Measurements from ENCODE around the gene SIRT4. TPM values are rescaled to one million over a fixed set of nuclear protein-coding genes. Genes with fewer than 3 reads are reported as not detected.
"Not testable (repeated sequence)": the region's sequence is repeated elsewhere in the genome, so short reads cannot be mapped to it uniquely, and the experiment has no call there.

The SIRT4 gene
- total RNA-seq, 4 donors from 2014 or later, result 0.70 to 5.0 TPM; not detected in 2

DNA sequence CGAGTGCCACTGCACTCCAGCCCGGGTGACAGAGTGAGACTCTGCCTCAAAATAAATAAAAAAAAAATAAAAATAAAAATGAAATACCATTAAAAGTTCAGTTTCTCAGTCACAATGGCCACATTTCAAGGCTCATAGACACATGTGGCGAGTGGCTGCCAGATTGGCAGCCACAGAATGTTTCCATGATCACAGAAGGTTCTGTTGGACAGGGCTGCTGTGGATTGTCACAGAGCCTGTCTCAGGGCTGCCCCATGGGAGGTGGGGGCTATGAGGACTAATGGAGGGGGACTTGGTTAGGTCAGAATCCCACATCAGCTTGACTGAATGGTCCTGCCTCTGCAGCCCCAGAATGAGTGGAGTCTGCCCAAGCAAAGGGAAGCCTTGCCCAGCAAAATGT, 29.3 kb downstream of the SIRT4 start:
- TF ChIP-seq, protein P1, sequence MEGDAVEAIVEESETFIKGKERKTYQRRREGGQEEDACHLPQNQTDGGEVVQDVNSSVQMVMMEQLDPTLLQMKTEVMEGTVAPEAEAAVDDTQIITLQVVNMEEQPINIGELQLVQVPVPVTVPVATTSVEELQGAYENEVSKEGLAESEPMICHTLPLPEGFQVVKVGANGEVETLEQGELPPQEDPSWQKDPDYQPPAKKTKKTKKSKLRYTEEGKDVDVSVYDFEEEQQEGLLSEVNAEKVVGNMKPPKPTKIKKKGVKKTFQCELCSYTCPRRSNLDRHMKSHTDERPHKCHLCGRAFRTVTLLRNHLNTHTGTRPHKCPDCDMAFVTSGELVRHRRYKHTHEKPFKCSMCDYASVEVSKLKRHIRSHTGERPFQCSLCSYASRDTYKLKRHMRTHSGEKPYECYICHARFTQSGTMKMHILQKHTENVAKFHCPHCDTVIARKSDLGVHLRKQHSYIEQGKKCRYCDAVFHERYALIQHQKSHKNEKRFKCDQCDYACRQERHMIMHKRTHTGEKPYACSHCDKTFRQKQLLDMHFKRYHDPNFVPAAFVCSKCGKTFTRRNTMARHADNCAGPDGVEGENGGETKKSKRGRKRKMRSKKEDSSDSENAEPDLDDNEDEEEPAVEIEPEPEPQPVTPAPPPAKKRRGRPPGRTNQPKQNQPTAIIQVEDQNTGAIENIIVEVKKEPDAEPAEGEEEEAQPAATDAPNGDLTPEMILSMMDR (IDR thresholded peaks at IDR 0.05), result no peak
- TF ChIP-seq POLR2A (IDR thresholded peaks at IDR 0.05), result no peak
- Histone ChIP-seq H3K4me1 (no peaks in the 10 kb centered on the region), H3K27me3 (peaks cover 0 to 6% (median 0%) of the 10 kb centered on the region in 4 donors), H3K27ac (no peak overlapping the region), H3K36me3 (no peaks in the 10 kb centered on the region), H3K4me3 (no peak overlapping the region), H3K9me3 (no peaks in the 10 kb centered on the region)
- intact Hi-C loops (cut with DNase I), result no loop called here
- 39 to 89% methylated on average over 3 of the region's 3 CpGs for WGBS, 2 donors
- no peak for DNase-seq

GRCh38 chr12:120332041-120332440, 29.9 kb downstream of the SIRT4 start:
- Histone ChIP-seq H3K27me3 (peaks cover 0 to 6% (median 0%) of the 10 kb centered on the region in 4 donors), H3K36me3 (no peaks in the 10 kb centered on the region), H3K4me3 (no peak overlapping the region), H3K4me1 (no peaks in the 10 kb centered on the region), H3K9me3 (no peaks in the 10 kb centered on the region), H3K27ac (no peak overlapping the region)
- WGBS, 2 donors, result 67 to 74% methylated on average over 5 of the region's 5 CpGs
- TF ChIP-seq, protein P1 (IDR thresholded peaks at IDR 0.05), result no peak
- TF ChIP-seq POLR2A (IDR thresholded peaks at IDR 0.05), result no peak
- DNase-seq, result no peak
- intact Hi-C loops (cut with DNase I), result no loop called here

DNA sequence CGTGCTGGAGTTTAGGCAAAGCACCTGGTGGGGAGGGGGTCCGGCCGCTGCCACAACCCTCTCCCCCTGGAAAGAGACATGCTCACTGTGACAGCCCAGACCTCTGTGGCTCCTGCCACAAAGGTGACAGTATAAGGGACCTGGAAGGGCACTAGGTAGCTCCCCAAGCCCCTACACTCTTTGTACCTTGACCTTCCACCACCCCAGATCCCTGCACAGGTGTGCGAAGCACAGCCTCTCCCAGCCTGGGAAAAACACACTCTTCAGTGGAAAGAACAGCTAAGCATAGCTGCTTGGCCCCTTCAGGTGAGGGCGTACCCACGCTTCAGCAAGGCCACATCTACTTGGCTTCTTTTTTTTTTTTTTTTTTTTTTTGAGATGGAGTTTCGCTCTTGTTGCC, 30.4 kb downstream of the SIRT4 start:
- Histone ChIP-seq H3K27me3 (peaks cover 0 to 6% (median 0%) of the 10 kb centered on the region in 4 donors), H3K27ac (no peak overlapping the region), H3K4me1 (no peaks in the 10 kb centered on the region), H3K9me3 (no peaks in the 10 kb centered on the region), H3K36me3 (no peaks in the 10 kb centered on the region), H3K4me3 (no peak overlapping the region)
- TF ChIP-seq, protein P1 (IDR thresholded peaks at IDR 0.05), result no peak
- no peak for DNase-seq
- WGBS, 2 donors, result 83 to 90% methylated on average over 5 to 7 of the region's 7 CpGs
- intact Hi-C loops (cut with DNase I), result no loop called here

DNA sequence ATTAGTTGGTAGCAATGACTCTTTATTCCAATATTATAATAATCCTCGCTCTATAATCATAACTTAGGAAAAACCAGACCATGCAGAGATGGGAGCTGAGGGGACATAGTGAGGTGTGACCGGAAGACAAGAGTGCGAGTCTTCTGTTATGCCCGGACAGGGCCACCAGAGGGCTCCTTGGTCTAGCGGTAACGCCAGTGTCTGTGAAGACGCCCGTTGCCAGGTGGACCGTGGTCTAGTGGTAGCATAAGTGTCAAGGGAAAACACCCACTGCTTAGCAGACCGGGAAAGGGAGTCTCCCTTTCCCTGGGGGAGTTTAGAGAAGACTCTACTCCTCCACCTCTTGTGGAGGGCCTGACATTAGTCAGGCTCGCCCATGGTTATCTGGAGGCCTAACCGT, 33.3 kb downstream of the SIRT4 start:
- H3K27me3 ChIP-seq; H3K4me3 ChIP-seq; H3K4me1 ChIP-seq; H3K27ac ChIP-seq; H3K36me3 ChIP-seq; H3K9me3 ChIP-seq; DNase-seq; intact Hi-C loops (cut with DNase I): not testable (repeated sequence)
- WGBS, 2 donors, result 23 to 24% methylated on average over 11 of the region's 12 CpGs
- TF ChIP-seq, protein P1 (IDR thresholded peaks at IDR 0.05), result peak in 5 of 6 experiments; percentile 45 to 62 (median 58)

DNA sequence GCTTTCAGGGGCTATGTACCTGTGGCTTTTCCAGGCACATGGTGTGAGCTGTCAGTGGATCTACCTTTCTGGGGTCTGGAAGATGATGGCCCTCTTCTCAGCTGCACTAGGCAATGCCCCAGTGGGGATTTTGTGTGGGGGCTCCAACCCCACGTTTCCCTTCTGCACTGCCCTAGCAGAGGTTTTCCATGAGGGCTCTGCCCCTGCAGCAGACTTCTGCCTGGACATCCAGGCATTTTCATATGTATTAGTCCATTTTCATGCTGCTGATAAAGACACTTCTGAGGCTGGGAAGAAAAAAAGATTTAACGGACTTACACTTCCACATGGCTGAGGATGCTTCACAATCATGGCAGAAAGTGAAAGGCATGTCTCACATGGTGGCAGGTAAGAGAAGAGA, 34.3 kb downstream of the SIRT4 start:
- H3K4me1 ChIP-seq; H3K36me3 ChIP-seq; intact Hi-C loops (cut with DNase I); H3K9me3 ChIP-seq; H3K27me3 ChIP-seq; DNase-seq; H3K4me3 ChIP-seq; H3K27ac ChIP-seq: not testable (repeated sequence)
- 85 to 100% methylated on average over 1 to 2 of the region's 2 CpGs for WGBS, 2 donors

DNA sequence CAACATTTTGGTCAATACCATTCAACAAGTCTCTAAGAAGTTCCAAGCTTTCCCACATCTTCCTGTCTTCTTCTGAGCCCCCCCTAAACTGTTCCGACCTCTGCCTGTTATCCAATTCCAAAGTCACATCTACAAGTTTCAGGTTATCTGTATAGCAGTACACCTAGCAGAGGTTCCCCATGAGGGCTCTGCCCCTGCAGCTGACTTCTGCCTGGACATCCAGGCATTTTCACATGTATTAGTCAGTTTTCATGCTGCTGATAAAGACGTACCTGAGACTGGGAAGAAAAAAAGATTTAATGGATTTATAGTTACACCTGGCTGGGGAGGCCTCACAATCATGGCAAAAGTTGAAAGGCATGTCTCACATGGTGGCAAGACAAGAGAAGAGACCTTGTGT, 35.6 kb downstream of the SIRT4 start:
- no peaks in the 10 kb centered on the region for H3K36me3 ChIP-seq
- H3K4me1 ChIP-seq, result no peaks in the 10 kb centered on the region
- no peak for DNase-seq
- no peaks in the 10 kb centered on the region for H3K27me3 ChIP-seq
- 71 to 92% methylated on average over 2 of the region's 2 CpGs for WGBS, 2 donors
- H3K27ac ChIP-seq, result no peak overlapping the region
- no peak overlapping the region for H3K4me3 ChIP-seq
- H3K9me3 ChIP-seq, result no peaks in the 10 kb centered on the region
- intact Hi-C loops (cut with DNase I), result no loop called here
- no peak for TF ChIP-seq POLR2A (IDR thresholded peaks at IDR 0.05)
- TF ChIP-seq, protein P1 (IDR thresholded peaks at IDR 0.05), result no peak
